H9 (cell line): ENCODE results near the gene GRID2. TPM values are rescaled to one million over a fixed set of nuclear protein-coding genes. Genes with fewer than 3 reads are reported as not detected.

Experiments used
- DNase-seq: peaks from one replicate; pipeline ENCODE4 v3.0.0-alpha.2; 2017
- H2AFZ ChIP-seq: one replicate; pipeline ENCODE4 v1.6.1; 2013; ENCODE audit warnings: mild to moderate bottlenecking, low read length, control low read depth, moderate library complexity
- H2AK5ac ChIP-seq: 2 replicates; pipeline ENCODE4 v1.6.1; 2013; ENCODE audit warnings: low read length, control low read depth, mixed read lengths; ENCODE audit not compliant: insufficient read length
- H2BK120ac ChIP-seq: one replicate; pipeline ENCODE4 v1.6.1; 2013; ENCODE audit warnings: low read depth, mild to moderate bottlenecking, low read length, control low read depth, inconsistent platforms; ENCODE audit not compliant: poor library complexity, severe bottlenecking
- H2BK12ac ChIP-seq: 2 replicates; pipeline ENCODE4 v1.6.1; 2013; ENCODE audit warnings: low read length, control low read depth, mixed read lengths, low read depth; ENCODE audit not compliant: insufficient read length
- H2BK15ac ChIP-seq: 2 replicates; pipeline ENCODE4 v1.6.1; 2013; ENCODE audit warnings: low read depth, low read length, control low read depth
- H2BK20ac ChIP-seq: one replicate; pipeline ENCODE4 v1.6.1; 2013; ENCODE audit warnings: low read depth, mild to moderate bottlenecking, low read length, control low read depth, inconsistent platforms; ENCODE audit not compliant: poor library complexity, severe bottlenecking
- H2BK5ac ChIP-seq: 2 replicates; pipeline ENCODE4 v1.6.1; 2013; ENCODE audit warnings: low read length, control low read depth, mixed read lengths; ENCODE audit not compliant: insufficient read length
- H3K14ac ChIP-seq: 2 replicates; pipeline ENCODE4 v1.6.1; 2013; ENCODE audit warnings: low read length, control low read depth; ENCODE audit not compliant: insufficient read depth
- H3K18ac ChIP-seq: 2 replicates; pipeline ENCODE4 v1.6.1; 2013; ENCODE audit warnings: low read depth, mild to moderate bottlenecking, mixed read lengths, low read length, control low read depth; ENCODE audit not compliant: insufficient read length
- H3K23ac ChIP-seq: 2 replicates; pipeline ENCODE4 v1.6.1; 2013; ENCODE audit warnings: low read length, control low read depth, mixed read lengths, low read depth; ENCODE audit not compliant: insufficient read length
- H3K23me2 ChIP-seq: 2 replicates; pipeline ENCODE4 v1.6.1; 2013; ENCODE audit warnings: low read depth, mild to moderate bottlenecking, mixed read lengths, low read length, control low read depth; ENCODE audit not compliant: insufficient read length, poor library complexity, severe bottlenecking
- H3K27ac ChIP-seq: 2 replicates; pipeline ENCODE4 v1.5.1; 2013; ENCODE audit warnings: low read length, control low read depth, mixed read lengths, low read depth; ENCODE audit not compliant: insufficient read length
- H3K27me3 ChIP-seq: 2 replicates; pipeline ENCODE4 v1.6.1; 2013; ENCODE audit warnings: low read length, control low read depth, inconsistent platforms; ENCODE audit not compliant: insufficient read depth
- H3K4ac ChIP-seq: 2 replicates; pipeline ENCODE4 v1.6.1; 2013; ENCODE audit warnings: low read depth, mild to moderate bottlenecking, control low read depth, inconsistent platforms, low read length, moderate library complexity
- H3K4me1 ChIP-seq: 2 replicates; pipeline ENCODE4 v1.6.1; 2013; ENCODE audit warnings: low read length, control low read depth, inconsistent platforms; ENCODE audit not compliant: insufficient read depth
- H3K4me2 ChIP-seq: 2 replicates; pipeline ENCODE4 v1.6.1; 2013; ENCODE audit warnings: low read length, control low read depth, mixed read lengths; ENCODE audit not compliant: insufficient read length, insufficient read depth
- H3K56ac ChIP-seq: 2 replicates; pipeline ENCODE4 v1.6.1; 2013; ENCODE audit warnings: low read depth, mild to moderate bottlenecking, mixed read lengths, low read length, control low read depth; ENCODE audit not compliant: insufficient read length
- H3K79me1 ChIP-seq: 2 replicates; pipeline ENCODE4 v1.6.1; 2013; ENCODE audit warnings: low read depth, mild to moderate bottlenecking, moderate library complexity, low read length, control low read depth, inconsistent platforms; ENCODE audit not compliant: insufficient read depth, poor library complexity, severe bottlenecking
- H3K79me2 ChIP-seq: 2 replicates; pipeline ENCODE4 v1.6.1; 2013; ENCODE audit warnings: low read length, control low read depth, inconsistent platforms; ENCODE audit not compliant: insufficient read depth
- H3K9ac ChIP-seq: 2 replicates; pipeline ENCODE4 v1.6.1; 2013; ENCODE audit warnings: low read length, control low read depth, mixed read lengths; ENCODE audit not compliant: insufficient read length; ENCODE audit errors: extremely low read depth
- H3K9me3 ChIP-seq: one replicate; pipeline ENCODE4 v1.6.1; 2013; ENCODE audit warnings: low read depth, low read length, inconsistent platforms; ENCODE audit not compliant: control insufficient read depth
- H3T11ph ChIP-seq: one replicate; pipeline ENCODE4 v1.6.1; 2013; ENCODE audit warnings: mild to moderate bottlenecking, low read length, control low read depth, inconsistent platforms
- H4K20me1 ChIP-seq: one replicate; pipeline ENCODE4 v1.6.1; 2013; ENCODE audit not compliant: control insufficient read depth, insufficient read length, insufficient read depth
- H4K5ac ChIP-seq: 2 replicates; pipeline ENCODE4 v1.6.1; 2013; ENCODE audit warnings: low read depth, mild to moderate bottlenecking, mixed read lengths, low read length, control low read depth; ENCODE audit not compliant: insufficient read length
- H4K8ac ChIP-seq: replicated peaks from 2 replicates; pipeline ENCODE4 v1.6.1; 2013; ENCODE audit warnings: low read length, control low read depth, mixed read lengths, low read depth; ENCODE audit not compliant: insufficient read length
- H4K91ac ChIP-seq: 2 replicates; pipeline ENCODE4 v1.6.1; 2013; ENCODE audit warnings: low read depth, mild to moderate bottlenecking, moderate library complexity, mixed read lengths, low read length, control low read depth; ENCODE audit not compliant: insufficient read length
- H3K27ac Mint-ChIP-seq, 3 experiments: 2 replicates in 2 of 3; 3 replicates in 1 of 3; pipeline ENCODE4 v1.8.0; 2020 to 2021; ENCODE audit warnings: mixed read lengths in 3 of 3, mild to moderate bottlenecking in 1 of 3, moderate library complexity in 1 of 3
- H3K27me3 Mint-ChIP-seq: 2 replicates; pipeline ENCODE4 v1.8.0; 2021; ENCODE audit warnings: low read depth, mild to moderate bottlenecking, moderate library complexity, mixed read lengths
- H3K36me3 Mint-ChIP-seq, 3 experiments: 2 replicates in 2 of 3; 3 replicates in 1 of 3; pipeline ENCODE4 v1.8.0; 2020 to 2021; ENCODE audit warnings: low read depth in 3 of 3, mixed read lengths in 3 of 3; ENCODE audit not compliant: insufficient read depth in 1 of 3
- H3K4me1 Mint-ChIP-seq, 2 experiments: 2 replicates each; pipeline ENCODE4 v1.8.0; 2020; ENCODE audit warnings: mixed read lengths in 2 of 2
- H3K4me3 Mint-ChIP-seq, 2 experiments: 2 replicates in 1 of 2; 3 replicates in 1 of 2; pipeline ENCODE4 v1.8.0; 2020 to 2021; ENCODE audit warnings: mild to moderate bottlenecking in 2 of 2, mixed read lengths in 2 of 2, moderate library complexity in 1 of 2
- H3K9me3 Mint-ChIP-seq, 2 experiments: 2 replicates in 1 of 2; 3 replicates in 1 of 2; pipeline ENCODE4 v1.8.0; 2020; ENCODE audit warnings: mild to moderate bottlenecking in 2 of 2, mixed read lengths in 2 of 2, moderate library complexity in 1 of 2
- CTCF ChIP-seq: fragments of 200-600 bp; sonication (generic); conservative IDR thresholded peaks from 3 replicates; pipeline ENCODE4 v1.8.0; 2021; ENCODE audit warnings: antibody characterized with exemption, mild to moderate bottlenecking
- WGBS: extraction: QIAGEN DNeasy Blood & Tissue Kit; methylation state at CpG from one replicate; pipeline ENCODE4 v1.1.7; 2013; ENCODE audit warnings: missing lambda C conversion rate, low lambda C conversion rate, mixed read lengths; ENCODE audit not compliant: insufficient read length; ENCODE audit errors: extremely low coverage; 5-methylcytosine and 5-hydroxymethylcytosine counted together
- total RNA-seq: library from RNA; stranded (reverse); gene quantifications from 2 replicates; pipeline ENCODE4 v1.2.1, GENCODE V29; 2021

Gene GRID2
- total RNA-seq, 1 experiment from 2014 or later: 21.8 TPM

GRCh38 chr4:93342738-93343137, 1039.0 kb downstream of the GRID2 start:
- no peaks in the 10 kb centered on the region for H3K23me2 ChIP-seq
- no peaks in the 10 kb centered on the region for H3K27me3 ChIP-seq
- no peak overlapping the region for H2BK20ac ChIP-seq
- H3K27ac ChIP-seq: no peak overlapping the region
- H3K18ac ChIP-seq: no peak overlapping the region
- no peaks in the 10 kb centered on the region for H3K4me1 ChIP-seq
- H2BK120ac ChIP-seq: no peak overlapping the region
- no peak for TF ChIP-seq CTCF
- Mint-ChIP-seq H3K4me1 (peaks cover 0 to 4% of the 10 kb centered on the region in 2 experiments; a peak in 2 of 4 replicates), H3K4me3 (no peak overlapping the region), H3K27me3 (no peaks in the 10 kb centered on the region), H3K27ac (no peak overlapping the region), H3K9me3 (no peaks in the 10 kb centered on the region), H3K36me3 (no peaks in the 10 kb centered on the region)
- no peak overlapping the region for H2AK5ac ChIP-seq
- no peak overlapping the region for H3K56ac ChIP-seq
- H3K14ac ChIP-seq: no peak overlapping the region
- H2BK15ac ChIP-seq: no peak overlapping the region
- H3K4ac ChIP-seq: no peak overlapping the region
- no peak overlapping the region for H3T11ph ChIP-seq
- no peak overlapping the region for H3K23ac ChIP-seq
- H3K9ac ChIP-seq: no peak overlapping the region
- H3K79me2 ChIP-seq: no peaks in the 10 kb centered on the region
- no peak overlapping the region for H4K91ac ChIP-seq
- WGBS: no CpG with 5 or more reads among the region's 2 CpGs
- H3K79me1 ChIP-seq: no peaks in the 10 kb centered on the region
- H4K20me1 ChIP-seq: no peaks in the 10 kb centered on the region
- no peak overlapping the region for H2BK12ac ChIP-seq
- no peak overlapping the region for H3K4me2 ChIP-seq
- no peak overlapping the region for H2AFZ ChIP-seq
- no peak overlapping the region for H2BK5ac ChIP-seq
- H4K8ac ChIP-seq: no peak overlapping the region
- DNase-seq: no peak
- no peaks in the 10 kb centered on the region for H3K9me3 ChIP-seq
- H4K5ac ChIP-seq: no peak overlapping the region
